H9 (cell line): ENCODE results near the gene GPC3. TPM values are rescaled to one million over a fixed set of nuclear protein-coding genes. Genes with fewer than 3 reads are reported as not detected.

ENCODE experiments used
- DNase-seq: peaks from one replicate; pipeline ENCODE4 v3.0.0-alpha.2; 2017
- H2AFZ ChIP-seq: one replicate; pipeline ENCODE4 v1.6.1; 2013; ENCODE audit warnings: mild to moderate bottlenecking, low read length, control low read depth, moderate library complexity
- H2AK5ac ChIP-seq: 2 replicates; pipeline ENCODE4 v1.6.1; 2013; ENCODE audit warnings: low read length, control low read depth, mixed read lengths; ENCODE audit not compliant: insufficient read length
- H2BK120ac ChIP-seq: one replicate; pipeline ENCODE4 v1.6.1; 2013; ENCODE audit warnings: low read depth, mild to moderate bottlenecking, low read length, control low read depth, inconsistent platforms; ENCODE audit not compliant: poor library complexity, severe bottlenecking
- H2BK12ac ChIP-seq: 2 replicates; pipeline ENCODE4 v1.6.1; 2013; ENCODE audit warnings: low read length, control low read depth, mixed read lengths, low read depth; ENCODE audit not compliant: insufficient read length
- H2BK15ac ChIP-seq: 2 replicates; pipeline ENCODE4 v1.6.1; 2013; ENCODE audit warnings: low read depth, low read length, control low read depth
- H2BK20ac ChIP-seq: one replicate; pipeline ENCODE4 v1.6.1; 2013; ENCODE audit warnings: low read depth, mild to moderate bottlenecking, low read length, control low read depth, inconsistent platforms; ENCODE audit not compliant: poor library complexity, severe bottlenecking
- H2BK5ac ChIP-seq: 2 replicates; pipeline ENCODE4 v1.6.1; 2013; ENCODE audit warnings: low read length, control low read depth, mixed read lengths; ENCODE audit not compliant: insufficient read length
- H3K14ac ChIP-seq: 2 replicates; pipeline ENCODE4 v1.6.1; 2013; ENCODE audit warnings: low read length, control low read depth; ENCODE audit not compliant: insufficient read depth
- H3K18ac ChIP-seq: 2 replicates; pipeline ENCODE4 v1.6.1; 2013; ENCODE audit warnings: low read depth, mild to moderate bottlenecking, mixed read lengths, low read length, control low read depth; ENCODE audit not compliant: insufficient read length
- H3K23ac ChIP-seq: 2 replicates; pipeline ENCODE4 v1.6.1; 2013; ENCODE audit warnings: low read length, control low read depth, mixed read lengths, low read depth; ENCODE audit not compliant: insufficient read length
- H3K23me2 ChIP-seq: 2 replicates; pipeline ENCODE4 v1.6.1; 2013; ENCODE audit warnings: low read depth, mild to moderate bottlenecking, mixed read lengths, low read length, control low read depth; ENCODE audit not compliant: insufficient read length, poor library complexity, severe bottlenecking
- H3K27ac ChIP-seq: 2 replicates; pipeline ENCODE4 v1.5.1; 2013; ENCODE audit warnings: low read length, control low read depth, mixed read lengths, low read depth; ENCODE audit not compliant: insufficient read length
- H3K27me3 ChIP-seq: 2 replicates; pipeline ENCODE4 v1.6.1; 2013; ENCODE audit warnings: low read length, control low read depth, inconsistent platforms; ENCODE audit not compliant: insufficient read depth
- H3K4ac ChIP-seq: 2 replicates; pipeline ENCODE4 v1.6.1; 2013; ENCODE audit warnings: low read depth, mild to moderate bottlenecking, control low read depth, inconsistent platforms, low read length, moderate library complexity
- H3K4me1 ChIP-seq: 2 replicates; pipeline ENCODE4 v1.6.1; 2013; ENCODE audit warnings: low read length, control low read depth, inconsistent platforms; ENCODE audit not compliant: insufficient read depth
- H3K4me2 ChIP-seq: 2 replicates; pipeline ENCODE4 v1.6.1; 2013; ENCODE audit warnings: low read length, control low read depth, mixed read lengths; ENCODE audit not compliant: insufficient read length, insufficient read depth
- H3K56ac ChIP-seq: 2 replicates; pipeline ENCODE4 v1.6.1; 2013; ENCODE audit warnings: low read depth, mild to moderate bottlenecking, mixed read lengths, low read length, control low read depth; ENCODE audit not compliant: insufficient read length
- H3K79me1 ChIP-seq: 2 replicates; pipeline ENCODE4 v1.6.1; 2013; ENCODE audit warnings: low read depth, mild to moderate bottlenecking, moderate library complexity, low read length, control low read depth, inconsistent platforms; ENCODE audit not compliant: insufficient read depth, poor library complexity, severe bottlenecking
- H3K79me2 ChIP-seq: 2 replicates; pipeline ENCODE4 v1.6.1; 2013; ENCODE audit warnings: low read length, control low read depth, inconsistent platforms; ENCODE audit not compliant: insufficient read depth
- H3K9ac ChIP-seq: 2 replicates; pipeline ENCODE4 v1.6.1; 2013; ENCODE audit warnings: low read length, control low read depth, mixed read lengths; ENCODE audit not compliant: insufficient read length; ENCODE audit errors: extremely low read depth
- H3K9me3 ChIP-seq: one replicate; pipeline ENCODE4 v1.6.1; 2013; ENCODE audit warnings: low read depth, low read length, inconsistent platforms; ENCODE audit not compliant: control insufficient read depth
- H3T11ph ChIP-seq: one replicate; pipeline ENCODE4 v1.6.1; 2013; ENCODE audit warnings: mild to moderate bottlenecking, low read length, control low read depth, inconsistent platforms
- H4K20me1 ChIP-seq: one replicate; pipeline ENCODE4 v1.6.1; 2013; ENCODE audit not compliant: control insufficient read depth, insufficient read length, insufficient read depth
- H4K5ac ChIP-seq: 2 replicates; pipeline ENCODE4 v1.6.1; 2013; ENCODE audit warnings: low read depth, mild to moderate bottlenecking, mixed read lengths, low read length, control low read depth; ENCODE audit not compliant: insufficient read length
- H4K8ac ChIP-seq: replicated peaks from 2 replicates; pipeline ENCODE4 v1.6.1; 2013; ENCODE audit warnings: low read length, control low read depth, mixed read lengths, low read depth; ENCODE audit not compliant: insufficient read length
- H4K91ac ChIP-seq: 2 replicates; pipeline ENCODE4 v1.6.1; 2013; ENCODE audit warnings: low read depth, mild to moderate bottlenecking, moderate library complexity, mixed read lengths, low read length, control low read depth; ENCODE audit not compliant: insufficient read length
- H3K27ac Mint-ChIP-seq, 3 experiments: 2 replicates in 2 of 3; 3 replicates in 1 of 3; pipeline ENCODE4 v1.8.0; 2020 to 2021; ENCODE audit warnings: mixed read lengths in 3 of 3, mild to moderate bottlenecking in 1 of 3, moderate library complexity in 1 of 3
- H3K27me3 Mint-ChIP-seq: 2 replicates; pipeline ENCODE4 v1.8.0; 2021; ENCODE audit warnings: low read depth, mild to moderate bottlenecking, moderate library complexity, mixed read lengths
- H3K36me3 Mint-ChIP-seq, 3 experiments: 2 replicates in 2 of 3; 3 replicates in 1 of 3; pipeline ENCODE4 v1.8.0; 2020 to 2021; ENCODE audit warnings: low read depth in 3 of 3, mixed read lengths in 3 of 3; ENCODE audit not compliant: insufficient read depth in 1 of 3
- H3K4me1 Mint-ChIP-seq, 2 experiments: 2 replicates each; pipeline ENCODE4 v1.8.0; 2020; ENCODE audit warnings: mixed read lengths in 2 of 2
- H3K4me3 Mint-ChIP-seq, 2 experiments: 2 replicates in 1 of 2; 3 replicates in 1 of 2; pipeline ENCODE4 v1.8.0; 2020 to 2021; ENCODE audit warnings: mild to moderate bottlenecking in 2 of 2, mixed read lengths in 2 of 2, moderate library complexity in 1 of 2
- H3K9me3 Mint-ChIP-seq, 2 experiments: 2 replicates in 1 of 2; 3 replicates in 1 of 2; pipeline ENCODE4 v1.8.0; 2020; ENCODE audit warnings: mild to moderate bottlenecking in 2 of 2, mixed read lengths in 2 of 2, moderate library complexity in 1 of 2
- total RNA-seq: library from RNA; stranded (reverse); gene quantifications from 2 replicates; pipeline ENCODE4 v1.2.1, GENCODE V29; 2021
- TF ChIP-seq, protein P1 (sequence below): fragments of 200-600 bp; sonication (generic); conservative IDR thresholded peaks from 3 replicates; pipeline ENCODE4 v1.8.0; 2021; ENCODE audit warnings: antibody characterized with exemption, mild to moderate bottlenecking

Gene GPC3
- total RNA-seq, 1 experiment from 2014 or later = 108 TPM

DNA sequence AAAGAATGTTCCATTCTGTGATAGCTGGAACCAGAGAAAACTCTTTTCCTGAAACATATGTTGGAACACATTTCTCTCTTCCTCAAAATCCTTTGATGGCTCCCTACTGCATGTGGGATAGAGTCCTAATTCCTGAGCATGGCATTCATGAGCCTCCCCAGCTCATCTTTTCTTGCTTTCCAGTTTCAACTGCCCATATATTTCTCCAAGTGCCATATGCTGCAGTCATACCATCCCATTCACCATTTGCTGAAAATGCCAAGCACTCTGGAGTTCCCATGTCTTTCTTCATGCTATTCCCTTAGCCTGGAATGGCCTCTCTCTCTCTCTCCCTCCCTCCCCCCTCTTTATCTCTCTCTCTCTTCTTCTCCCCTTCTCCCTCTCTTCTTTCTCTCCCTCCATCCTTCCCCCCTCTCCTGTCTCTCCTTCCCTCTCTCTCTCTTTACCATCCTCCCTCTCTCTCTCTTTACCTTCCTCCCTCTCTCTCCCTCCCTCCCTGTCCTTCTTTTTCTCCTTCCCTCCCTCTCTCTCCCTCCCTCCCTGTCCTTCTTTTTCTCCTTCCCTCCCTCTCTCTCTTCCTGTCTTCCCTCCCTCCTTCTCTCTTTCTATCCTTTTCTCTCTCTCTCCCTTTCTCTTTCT is 436.0 kb downstream of the GPC3 start:
- H3K27me3 Mint-ChIP-seq = no peaks in the 10 kb centered on the region; the same call in 1 of the 2 replicates
- no peak overlapping the region for H2BK20ac ChIP-seq

More for the DNA sequence above, 436.0 kb downstream of the GPC3 start:
- Histone ChIP-seq H4K5ac (no peak overlapping the region), H3K23ac (no peak overlapping the region), H3K4me2 (no peak overlapping the region), H3K79me2 (no peaks in the 10 kb centered on the region), H3K9ac (no peak overlapping the region), H3K27me3 (no peaks in the 10 kb centered on the region), H2BK120ac (no peak overlapping the region), H2BK12ac (no peak overlapping the region), H3K4me1 (peaks cover 3% of the 10 kb centered on the region; the same call in 1 of the 2 replicates), H3K18ac (no peak overlapping the region), H4K8ac (no peak overlapping the region), H3K27ac (no peak overlapping the region), H3K9me3 (no peaks in the 10 kb centered on the region), H3K23me2 (no peaks in the 10 kb centered on the region), H4K20me1 (no peaks in the 10 kb centered on the region), H3K14ac (no peak overlapping the region), H3K4ac (no peak overlapping the region), H3T11ph (no peak overlapping the region), H2AFZ (no peak overlapping the region), H2BK5ac (no peak overlapping the region), H3K56ac (no peak overlapping the region), H2AK5ac (no peak overlapping the region), H2BK15ac (no peak overlapping the region), H3K79me1 (no peaks in the 10 kb centered on the region), H4K91ac (no peak overlapping the region)
- TF ChIP-seq, protein P1, sequence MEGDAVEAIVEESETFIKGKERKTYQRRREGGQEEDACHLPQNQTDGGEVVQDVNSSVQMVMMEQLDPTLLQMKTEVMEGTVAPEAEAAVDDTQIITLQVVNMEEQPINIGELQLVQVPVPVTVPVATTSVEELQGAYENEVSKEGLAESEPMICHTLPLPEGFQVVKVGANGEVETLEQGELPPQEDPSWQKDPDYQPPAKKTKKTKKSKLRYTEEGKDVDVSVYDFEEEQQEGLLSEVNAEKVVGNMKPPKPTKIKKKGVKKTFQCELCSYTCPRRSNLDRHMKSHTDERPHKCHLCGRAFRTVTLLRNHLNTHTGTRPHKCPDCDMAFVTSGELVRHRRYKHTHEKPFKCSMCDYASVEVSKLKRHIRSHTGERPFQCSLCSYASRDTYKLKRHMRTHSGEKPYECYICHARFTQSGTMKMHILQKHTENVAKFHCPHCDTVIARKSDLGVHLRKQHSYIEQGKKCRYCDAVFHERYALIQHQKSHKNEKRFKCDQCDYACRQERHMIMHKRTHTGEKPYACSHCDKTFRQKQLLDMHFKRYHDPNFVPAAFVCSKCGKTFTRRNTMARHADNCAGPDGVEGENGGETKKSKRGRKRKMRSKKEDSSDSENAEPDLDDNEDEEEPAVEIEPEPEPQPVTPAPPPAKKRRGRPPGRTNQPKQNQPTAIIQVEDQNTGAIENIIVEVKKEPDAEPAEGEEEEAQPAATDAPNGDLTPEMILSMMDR = no peak
- no peak overlapping the region for H3K4me3 Mint-ChIP-seq
- H3K4me1 Mint-ChIP-seq = peaks cover 10 to 12% of the 10 kb centered on the region in 2 experiments; a peak in 3 of 4 replicates
- no peak for DNase-seq
- H3K9me3 Mint-ChIP-seq = peaks cover 13 to 18% of the 10 kb centered on the region in 2 experiments
- H3K27ac Mint-ChIP-seq = no peak overlapping the region
- H3K36me3 Mint-ChIP-seq = peaks cover 21 to 38% (median 24%) of the 10 kb centered on the region in 3 experiments
